GM23338 (cell line): ENCODE measurements around the gene SLC49A4. TPM values are rescaled to one million over a fixed set of nuclear protein-coding genes. Genes with fewer than 3 reads are reported as not detected.

Experiments
- ATAC-seq: fragments of 200-7000 bp; cut with Tn5 transposase; 3 replicates; pipeline ENCODE4 v1.9.1; 2020
- DNase-seq: peaks from one replicate; pipeline ENCODE4 v3.0.0-alpha.2; 2015; ENCODE audit warnings: low spot score
- H2AFZ ChIP-seq: fragments of 200-600 bp; sonication (generic); 2 replicates; pipeline ENCODE4 v1.8.0; 2016; ENCODE audit warnings: antibody characterized with exemption, mild to moderate bottlenecking, moderate library complexity
- H3F3A ChIP-seq: fragments of 200-600 bp; sonication (generic); replicated peaks from 2 replicates; pipeline ENCODE4 v1.8.0; 2017; ENCODE audit warnings: antibody characterized with exemption, mixed run types, low read depth
- H3K27ac ChIP-seq: fragments of 200-600 bp; sonication (generic); 2 replicates; pipeline ENCODE4 v1.6.1; 2016; ENCODE audit warnings: low read depth
- H3K27me3 ChIP-seq: fragments of 200-600 bp; sonication (generic); 2 replicates; pipeline ENCODE4 v1.8.0; 2016; ENCODE audit warnings: mild to moderate bottlenecking, mixed run types, moderate library complexity; ENCODE audit not compliant: insufficient read depth
- H3K36me3 ChIP-seq: fragments of 200-600 bp; sonication (generic); 2 replicates; pipeline ENCODE4 v1.8.0; 2016; ENCODE audit warnings: mild to moderate bottlenecking; ENCODE audit not compliant: insufficient read depth
- H3K4me1 ChIP-seq: fragments of 200-600 bp; sonication (generic); 2 replicates; pipeline ENCODE4 v1.8.0; 2016; ENCODE audit warnings: mild to moderate bottlenecking, moderate library complexity; ENCODE audit not compliant: insufficient read depth
- H3K4me2 ChIP-seq: fragments of 200-600 bp; sonication (generic); 2 replicates; pipeline ENCODE4 v1.7.1; 2017; ENCODE audit warnings: mixed run types
- H3K4me3 ChIP-seq: fragments of 200-600 bp; sonication (generic); 2 replicates; pipeline ENCODE4 v1.6.1; 2016; ENCODE audit warnings: mixed run types
- H3K79me2 ChIP-seq: fragments of 200-600 bp; sonication (generic); replicated peaks from 2 replicates; pipeline ENCODE4 v1.8.0; 2017; ENCODE audit warnings: mild to moderate bottlenecking; ENCODE audit not compliant: insufficient read depth
- H3K9me2 ChIP-seq: fragments of 200-600 bp; sonication (generic); 2 replicates; pipeline ENCODE4 v1.8.0; 2017; ENCODE audit not compliant: insufficient read depth
- H4K20me1 ChIP-seq: fragments of 200-600 bp; sonication (generic); replicated peaks from 2 replicates; pipeline ENCODE4 v1.8.0; 2017; ENCODE audit warnings: mild to moderate bottlenecking; ENCODE audit not compliant: insufficient read depth
- H3K27ac Mint-ChIP-seq: 2 replicates; pipeline ENCODE4 v1.8.0; 2020; ENCODE audit warnings: inconsistent platforms, mild to moderate bottlenecking, moderate library complexity, mixed read lengths
- H3K27me3 Mint-ChIP-seq: 3 replicates; pipeline ENCODE4 v1.8.0; 2022; ENCODE audit warnings: low read depth, mild to moderate bottlenecking, moderate library complexity, mixed read lengths, inconsistent platforms; ENCODE audit not compliant: insufficient read depth, poor library complexity
- H3K36me3 Mint-ChIP-seq: 3 replicates; pipeline ENCODE4 v1.8.0; 2021; ENCODE audit warnings: low read depth, mild to moderate bottlenecking, inconsistent platforms, moderate library complexity, mixed read lengths
- H3K4me1 Mint-ChIP-seq: 3 replicates; pipeline ENCODE4 v1.8.0; 2020; ENCODE audit warnings: mild to moderate bottlenecking, inconsistent platforms, mixed read lengths
- H3K4me3 Mint-ChIP-seq: 3 replicates; pipeline ENCODE4 v1.8.0; 2021; ENCODE audit warnings: moderate library complexity, mild to moderate bottlenecking, inconsistent platforms, mixed read lengths
- H3K9me3 Mint-ChIP-seq: 3 replicates; pipeline ENCODE4 v1.8.0; 2020; ENCODE audit warnings: moderate library complexity, mild to moderate bottlenecking, inconsistent platforms, mixed read lengths
- CREB1 ChIP-seq: fragments of 250-450 bp; sonication (Bioruptor Pico); IDR thresholded peaks from 2 replicates; pipeline ENCODE4 v1.5.0; 2020; ENCODE audit warnings: low read depth, mild to moderate bottlenecking, moderate library complexity
- JUNB ChIP-seq: IDR thresholded peaks from one replicate; pipeline ENCODE4 v1.6.1; 2016; ENCODE audit warnings: antibody characterized with exemption; ENCODE audit not compliant: unreplicated experiment
- POLR2AphosphoS5 ChIP-seq: IDR thresholded peaks from 2 replicates; pipeline ENCODE4 v1.6.1; 2016; ENCODE audit warnings: antibody characterized with exemption, low read depth
- ZNF331 ChIP-seq: fragments of 250-450 bp; sonication (Bioruptor Pico); IDR thresholded peaks from 2 replicates; pipeline ENCODE4 v1.5.0; 2020; ENCODE audit warnings: low read depth, mild to moderate bottlenecking, moderate library complexity
- ZNF462 ChIP-seq: fragments of 250-450 bp; sonication (Bioruptor Pico); IDR thresholded peaks from 2 replicates; pipeline ENCODE4 v1.5.0; 2020; ENCODE audit warnings: mild to moderate bottlenecking, moderate library complexity
- polyA plus RNA-seq: library from polyadenylated mRNA; unstranded; fragments of >200 nt; fragmentation: Nextera tagmentation; extraction: Ambion mirVana; gene quantifications from 2 replicates; pipeline ENCODE4 v1.2.1, GENCODE V29; 2016
- total RNA-seq: library from RNA; depleted of rRNA; stranded (reverse); fragments of >200 nt; shearing (Covaris generic); gene quantifications from 2 replicates; pipeline ENCODE4 v1.2.3, GENCODE V29; 2014
- TF ChIP-seq, protein P1 (sequence below), 2 experiments: fragments of 200-600 bp in 1 of 2; sonication (generic) in 1 of 2; conservative IDR thresholded peaks; 2 replicates each; pipeline versions ENCODE4 v1.5.1 to v1.6.1; 2016 to 2017; ENCODE audit warnings: antibody characterized with exemption in 2 of 2, low read depth in 2 of 2, mild to moderate bottlenecking in 2 of 2, moderate library complexity in 1 of 2
- TF ChIP-seq, protein P2 (sequence below): IDR thresholded peaks from one replicate; pipeline ENCODE4 v1.6.1; 2018; ENCODE audit warnings: antibody characterized with exemption; ENCODE audit not compliant: unreplicated experiment
- TF ChIP-seq, protein P3 (sequence below): IDR thresholded peaks from 2 replicates; pipeline ENCODE4 v1.6.1; 2016; ENCODE audit warnings: antibody characterized with exemption

SLC49A4 gene
- total and polyA plus RNA-seq, 2 experiments from 2014 or later = 3.7 to 16.8 TPM

DNA sequence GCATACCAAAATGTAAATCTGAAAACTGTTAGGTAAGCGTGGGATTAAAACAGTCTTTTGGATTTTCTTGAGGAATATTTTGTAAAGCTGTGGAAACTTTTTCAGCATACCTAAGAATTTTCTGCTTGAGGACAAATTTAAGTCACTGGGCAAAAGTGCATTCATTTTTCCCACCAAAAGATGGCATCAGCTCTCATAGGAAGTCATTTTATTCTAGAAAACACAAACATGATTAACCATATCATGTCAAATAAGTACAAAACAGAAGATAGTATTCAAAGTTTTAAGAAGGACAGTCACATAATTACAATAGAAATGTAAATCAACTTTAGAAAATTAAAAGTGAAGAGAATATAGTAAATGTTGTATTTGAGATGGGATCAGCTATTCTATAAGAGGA, 63.5 kb downstream of the SLC49A4 start:
- Histone ChIP-seq H3F3A (no peaks in the 10 kb centered on the region), H3K27ac (no peak overlapping the region), H3K79me2 (no peaks in the 10 kb centered on the region), H2AFZ (no peak overlapping the region), H3K27me3 (no peaks in the 10 kb centered on the region), H4K20me1 (no peaks in the 10 kb centered on the region), H3K4me2 (no peak overlapping the region), H3K4me3 (no peak overlapping the region), H3K9me2 (no peaks in the 10 kb centered on the region), H3K36me3 (no peaks in the 10 kb centered on the region), H3K4me1 (no peaks in the 10 kb centered on the region)
- Mint-ChIP-seq H3K4me1 (peaks cover 3% of the 10 kb centered on the region; the same call in 1 of the 3 replicates), H3K4me3 (no peak overlapping the region), H3K27me3 (no peaks in the 10 kb centered on the region), H3K27ac (no peak overlapping the region), H3K9me3 (no peaks in the 10 kb centered on the region), H3K36me3 (no peaks in the 10 kb centered on the region)
- no peak for ATAC-seq
- peak; percentile 19 for DNase-seq
- TF ChIP-seq ZNF331 = no peak
- TF ChIP-seq ZNF462 = no peak
- TF ChIP-seq, protein P1, sequence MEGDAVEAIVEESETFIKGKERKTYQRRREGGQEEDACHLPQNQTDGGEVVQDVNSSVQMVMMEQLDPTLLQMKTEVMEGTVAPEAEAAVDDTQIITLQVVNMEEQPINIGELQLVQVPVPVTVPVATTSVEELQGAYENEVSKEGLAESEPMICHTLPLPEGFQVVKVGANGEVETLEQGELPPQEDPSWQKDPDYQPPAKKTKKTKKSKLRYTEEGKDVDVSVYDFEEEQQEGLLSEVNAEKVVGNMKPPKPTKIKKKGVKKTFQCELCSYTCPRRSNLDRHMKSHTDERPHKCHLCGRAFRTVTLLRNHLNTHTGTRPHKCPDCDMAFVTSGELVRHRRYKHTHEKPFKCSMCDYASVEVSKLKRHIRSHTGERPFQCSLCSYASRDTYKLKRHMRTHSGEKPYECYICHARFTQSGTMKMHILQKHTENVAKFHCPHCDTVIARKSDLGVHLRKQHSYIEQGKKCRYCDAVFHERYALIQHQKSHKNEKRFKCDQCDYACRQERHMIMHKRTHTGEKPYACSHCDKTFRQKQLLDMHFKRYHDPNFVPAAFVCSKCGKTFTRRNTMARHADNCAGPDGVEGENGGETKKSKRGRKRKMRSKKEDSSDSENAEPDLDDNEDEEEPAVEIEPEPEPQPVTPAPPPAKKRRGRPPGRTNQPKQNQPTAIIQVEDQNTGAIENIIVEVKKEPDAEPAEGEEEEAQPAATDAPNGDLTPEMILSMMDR (conservative IDR thresholded peaks at IDR 0.05; ENCODE audit: low read depth in 2 of 2) = peak; percentile 41 to 45
- no peak for TF ChIP-seq POLR2AphosphoS5
- TF ChIP-seq CREB1 = no peak
- no peak for TF ChIP-seq JUNB
- TF ChIP-seq, protein P2, sequence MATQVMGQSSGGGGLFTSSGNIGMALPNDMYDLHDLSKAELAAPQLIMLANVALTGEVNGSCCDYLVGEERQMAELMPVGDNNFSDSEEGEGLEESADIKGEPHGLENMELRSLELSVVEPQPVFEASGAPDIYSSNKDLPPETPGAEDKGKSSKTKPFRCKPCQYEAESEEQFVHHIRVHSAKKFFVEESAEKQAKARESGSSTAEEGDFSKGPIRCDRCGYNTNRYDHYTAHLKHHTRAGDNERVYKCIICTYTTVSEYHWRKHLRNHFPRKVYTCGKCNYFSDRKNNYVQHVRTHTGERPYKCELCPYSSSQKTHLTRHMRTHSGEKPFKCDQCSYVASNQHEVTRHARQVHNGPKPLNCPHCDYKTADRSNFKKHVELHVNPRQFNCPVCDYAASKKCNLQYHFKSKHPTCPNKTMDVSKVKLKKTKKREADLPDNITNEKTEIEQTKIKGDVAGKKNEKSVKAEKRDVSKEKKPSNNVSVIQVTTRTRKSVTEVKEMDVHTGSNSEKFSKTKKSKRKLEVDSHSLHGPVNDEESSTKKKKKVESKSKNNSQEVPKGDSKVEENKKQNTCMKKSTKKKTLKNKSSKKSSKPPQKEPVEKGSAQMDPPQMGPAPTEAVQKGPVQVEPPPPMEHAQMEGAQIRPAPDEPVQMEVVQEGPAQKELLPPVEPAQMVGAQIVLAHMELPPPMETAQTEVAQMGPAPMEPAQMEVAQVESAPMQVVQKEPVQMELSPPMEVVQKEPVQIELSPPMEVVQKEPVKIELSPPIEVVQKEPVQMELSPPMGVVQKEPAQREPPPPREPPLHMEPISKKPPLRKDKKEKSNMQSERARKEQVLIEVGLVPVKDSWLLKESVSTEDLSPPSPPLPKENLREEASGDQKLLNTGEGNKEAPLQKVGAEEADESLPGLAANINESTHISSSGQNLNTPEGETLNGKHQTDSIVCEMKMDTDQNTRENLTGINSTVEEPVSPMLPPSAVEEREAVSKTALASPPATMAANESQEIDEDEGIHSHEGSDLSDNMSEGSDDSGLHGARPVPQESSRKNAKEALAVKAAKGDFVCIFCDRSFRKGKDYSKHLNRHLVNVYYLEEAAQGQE = no peak
- TF ChIP-seq, protein P3, sequence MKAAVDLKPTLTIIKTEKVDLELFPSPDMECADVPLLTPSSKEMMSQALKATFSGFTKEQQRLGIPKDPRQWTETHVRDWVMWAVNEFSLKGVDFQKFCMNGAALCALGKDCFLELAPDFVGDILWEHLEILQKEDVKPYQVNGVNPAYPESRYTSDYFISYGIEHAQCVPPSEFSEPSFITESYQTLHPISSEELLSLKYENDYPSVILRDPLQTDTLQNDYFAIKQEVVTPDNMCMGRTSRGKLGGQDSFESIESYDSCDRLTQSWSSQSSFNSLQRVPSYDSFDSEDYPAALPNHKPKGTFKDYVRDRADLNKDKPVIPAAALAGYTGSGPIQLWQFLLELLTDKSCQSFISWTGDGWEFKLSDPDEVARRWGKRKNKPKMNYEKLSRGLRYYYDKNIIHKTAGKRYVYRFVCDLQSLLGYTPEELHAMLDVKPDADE = no peak
